K562 (cell line): Measurements from ENCODE around the gene PEX5L. TPM values are rescaled to one million over a fixed set of nuclear protein-coding genes. Genes with fewer than 3 reads are reported as not detected.

ENCODE experiments used
- ATAC-seq: fragments of 200-7000 bp; cut with Tn5 transposase; 3 replicates; pipeline ENCODE4 v1.9.1; 2020; ENCODE audit warnings: moderate library complexity
- BruUV-seq: library from RNA; stranded (reverse); fragments of 400-500 nt; replicated peaks from 2 replicates; lab custom pipeline; 2021; lab: Mats Ljungman, UMichigan
- CTCF ChIA-PET: fragments of 300-600 bp; formaldehyde crosslinking; extraction: SDS; loops from one replicate; lab custom pipeline; 2021; ENCODE audit warnings: low intra/inter-chr PET ratio; lab: Yijun Ruan, JAX
- POLR2A ChIA-PET: fragments of 300-600, 350-650 bp; sonication (Branson Sonifier 250); formaldehyde crosslinking; extraction: SDS; loops from one replicate; lab custom pipeline; 2021; ENCODE audit warnings: antibody characterized with exemption, inconsistent platforms; lab: Yijun Ruan, JAX
- DNase-seq, 4 experiments: peaks; one replicate each; pipeline versions ENCODE4 v3.0.0 to v3.0.0-alpha.2; 2011 to 2018; ENCODE audit warnings: low spot score in 3 of 4, mixed read lengths in 3 of 4; ENCODE audit errors: extremely low read depth in 1 of 4
- FAIRE-seq: peaks from 2 replicates; lab custom pipeline; 2011; peaks lifted over from hg19 to GRCh38; lab: Jason Lieb, UNC
- H2AFZ ChIP-seq: 2 replicates; pipeline ENCODE4 v1.6.0; 2011; ENCODE audit warnings: low read depth, low read length, control low read depth, inconsistent platforms
- H3K27ac ChIP-seq: fragments of 200-600 bp; 3 replicates; pipeline ENCODE4 v1.8.0; 2011; ENCODE audit warnings: low read depth, mild to moderate bottlenecking, control low read depth, inconsistent platforms, low read length, moderate library complexity, mixed read lengths; ENCODE audit errors: extremely low read depth
- H3K27me3 ChIP-seq, 2 experiments: fragments of 300-600 bp in 1 of 2; 2 replicates in 1 of 2; 3 replicates in 1 of 2; pipeline versions ENCODE4 v1.6.0 to v1.8.0; 2011; ENCODE audit warnings: inconsistent platforms in 2 of 2, low read length in 2 of 2, mild to moderate bottlenecking in 1 of 2, mixed read lengths in 1 of 2, moderate library complexity in 1 of 2; ENCODE audit not compliant: control insufficient read depth in 2 of 2, insufficient read depth in 2 of 2
- H3K36me3 ChIP-seq: fragments of 300-600 bp; 3 replicates; pipeline ENCODE4 v1.8.0; 2011; ENCODE audit warnings: mild to moderate bottlenecking, low read length, inconsistent platforms; ENCODE audit not compliant: control insufficient read depth, insufficient read depth
- H3K4me1 ChIP-seq, 2 experiments: fragments of 200-600 bp in 1 of 2; replicated peaks in 1 of 2; 2 replicates in 1 of 2; 3 replicates in 1 of 2; pipeline versions ENCODE4 v1.5.1 to v1.8.0; 2011; ENCODE audit warnings: inconsistent platforms in 2 of 2, low read length in 2 of 2, mild to moderate bottlenecking in 1 of 2, mixed read lengths in 1 of 2, moderate library complexity in 1 of 2; ENCODE audit not compliant: control insufficient read depth in 2 of 2, insufficient read depth in 2 of 2
- H3K4me2 ChIP-seq: 2 replicates; pipeline ENCODE4 v1.6.1; 2011; ENCODE audit warnings: low read length, control low read depth, inconsistent platforms, mixed read lengths; ENCODE audit not compliant: insufficient read depth
- H3K4me3 ChIP-seq: fragments of 200-600 bp; sonication (generic), shearing (Covaris generic); 2 replicates; pipeline ENCODE4 v1.5.1; 2016; ENCODE audit warnings: control low read depth, inconsistent platforms
- H3K79me2 ChIP-seq: fragments of 200-600 bp; 3 replicates; pipeline ENCODE4 v1.8.0; 2011; ENCODE audit warnings: low read length, inconsistent platforms; ENCODE audit not compliant: control insufficient read depth, insufficient read depth
- H3K9ac ChIP-seq, 2 experiments: 2 replicates each; pipeline versions ENCODE4 v1.6.0 to v1.6.1; 2011; ENCODE audit warnings: low read depth in 2 of 2, low read length in 2 of 2, control low read depth in 1 of 2, inconsistent platforms in 1 of 2, mild to moderate bottlenecking in 1 of 2, mixed read lengths in 1 of 2; ENCODE audit not compliant: insufficient read depth in 1 of 2
- H3K9me1 ChIP-seq: one replicate; pipeline ENCODE4 v1.6.0; 2011; ENCODE audit warnings: inconsistent platforms, mild to moderate bottlenecking, low read length, moderate library complexity; ENCODE audit not compliant: control insufficient read depth, insufficient read depth
- H3K9me3 ChIP-seq: replicated peaks from 2 replicates; pipeline ENCODE4 v1.5.1; 2011; ENCODE audit warnings: low read depth, low read length, inconsistent platforms; ENCODE audit not compliant: control insufficient read depth, insufficient read depth
- H4K20me1 ChIP-seq: replicated peaks from 2 replicates; pipeline ENCODE4 v1.6.1; 2011; ENCODE audit warnings: low read length, inconsistent platforms, mixed read lengths; ENCODE audit not compliant: control insufficient read depth, insufficient read depth
- CTCFL ChIP-seq: IDR thresholded peaks from 2 replicates; pipeline ENCODE4 v1.6.1; 2011; ENCODE audit warnings: borderline replicate concordance, low read depth, mild to moderate bottlenecking, moderate library complexity, low read length; ENCODE audit not compliant: insufficient read depth, poor library complexity, severe bottlenecking
- FOXP1 ChIP-seq: sonication (generic); formaldehyde crosslinking; IDR thresholded peaks from 2 replicates; pipeline ENCODE4 v1.8.0; 2022; ENCODE audit warnings: mild to moderate bottlenecking, missing genetic modification reagents
- TSHZ1 ChIP-seq: fragments of 250-450 bp; sonication (Bioruptor Pico); IDR thresholded peaks from 2 replicates; pipeline ENCODE4 v1.4.0; 2020; ENCODE audit warnings: mild to moderate bottlenecking, moderate library complexity
- ZNF518B ChIP-seq: fragments of 250-450 bp; sonication (Bioruptor Pico); IDR thresholded peaks from 2 replicates; pipeline ENCODE4 v1.5.0; 2021; ENCODE audit warnings: mild to moderate bottlenecking, moderate library complexity
- WGBS: fragments of 100-300 bp; shearing (Covaris generic); methylation state at CpG from one replicate; pipeline ENCODE4 v1.1.6; 2016; ENCODE audit warnings: low coverage, mixed read lengths; ENCODE audit not compliant: insufficient coverage; ENCODE audit errors: missing lambda C conversion rate; 5-methylcytosine and 5-hydroxymethylcytosine counted together
- in situ Hi-C: fragments of 300-500 bp; cut with MboI; formaldehyde crosslinking; loops from 4 replicates; pipeline ENCODE4 v1.15.0; 2018; ENCODE audit warnings: inconsistent platforms, mixed read lengths
- intact Hi-C: fragments of 100-400 bp; cut with micrococcal nuclease; formaldehyde crosslinking; loops from 2 replicates; pipeline ENCODE4 v1.14.2; 2022
- polyA plus RNA-seq, 8 experiments: library from polyadenylated mRNA; depleted of rRNA in 4 of 8; stranded (reverse) in 5 of 8; unstranded in 3 of 8; fragments of >200 nt; fragmentation: Nextera tagmentation in 2 of 8; fragmentation: Illumina TruSeq in 1 of 8; extraction: Ambion mirVana in 2 of 8; extraction: Trizol in 1 of 8; gene quantifications; 2 replicates each; pipeline versions ENCODE4 v1.2.1 to v1.2.3, GENCODE V29; 2011 to 2014; ENCODE audit warnings: inconsistent platforms in 1 of 8, missing spikeins in 1 of 8
- total RNA-seq, 7 experiments: library from RNA; depleted of rRNA in 6 of 7; stranded (reverse); fragments of >200 nt in 6 of 7; fragmentation: Illumina TruSeq in 2 of 7; extraction: Trizol in 2 of 7; gene quantifications; 2 replicates each; pipeline versions ENCODE4 v1.2.1 to v1.2.3, GENCODE V29; 2011 to 2021; ENCODE audit warnings: low replicate concordance in 1 of 7

Gene PEX5L
- total and polyA plus RNA-seq, 9 of the 15 experiments (the other 6 are each of a cell fraction or from before 2014, with no cell fraction given) = not detected

- Histone ChIP-seq H3K4me3 (no peak overlapping the region), H3K36me3 (no peaks in the 10 kb centered on the region), H2AFZ (no peak overlapping the region), H3K9ac (no peak overlapping the region), H3K9me3 (no peaks in the 10 kb centered on the region), H3K4me2 (no peak overlapping the region), H3K9me1 (no peaks in the 10 kb centered on the region), H3K27me3 (no peaks in the 10 kb centered on the region), H3K79me2 (no peaks in the 10 kb centered on the region), H3K4me1 (no peaks in the 10 kb centered on the region), H4K20me1 (no peaks in the 10 kb centered on the region), H3K27ac (no peak overlapping the region)
- TF ChIP-seq ZNF518B (CRISPR knock-in tag) (no peak), FOXP1 (CRISPR knock-in tag) (no peak)
- POLR2A ChIA-PET = no interaction called here
- CTCF ChIA-PET = no interaction called here
- BruUV-seq = no TSS peak
- ATAC-seq = no peak
- in situ Hi-C loops (no loop called here), intact Hi-C loops (no loop called here)
- DNase-seq = no peak
- FAIRE-seq = no peak
- 3% methylated on average over 5 of the region's 5 CpGs for WGBS
These were observed 85.9 kb downstream of the PEX5L start for GRCh38 chr3:179950840-179951239.

GRCh38 chr3:179949869-179950268, 86.9 kb downstream of the PEX5L start:
- H3K9me1 ChIP-seq = no peaks in the 10 kb centered on the region
- DNase-seq (no peak), FAIRE-seq (no peak), ATAC-seq (no peak)
- H3K9me3 ChIP-seq = no peaks in the 10 kb centered on the region
- no TSS peak for BruUV-seq
- 0% methylated on average over 2 of the region's 2 CpGs for WGBS
- ChIA-PET POLR2A (no interaction called here), CTCF (no interaction called here)
- no peak overlapping the region for H2AFZ ChIP-seq
- no peak overlapping the region for H3K27ac ChIP-seq
- no peak overlapping the region for H3K4me3 ChIP-seq
- H4K20me1 ChIP-seq = no peaks in the 10 kb centered on the region
- no peaks in the 10 kb centered on the region for H3K4me1 ChIP-seq
- TF ChIP-seq TSHZ1 (CRISPR knock-in tag) (no peak), CTCFL (no peak)
- no peaks in the 10 kb centered on the region for H3K36me3 ChIP-seq
- H3K79me2 ChIP-seq = no peaks in the 10 kb centered on the region
- no peaks in the 10 kb centered on the region for H3K27me3 ChIP-seq
- intact Hi-C loops (no loop called here), in situ Hi-C loops (no loop called here)
- H3K4me2 ChIP-seq = no peak overlapping the region
- no peak overlapping the region for H3K9ac ChIP-seq
